Karpas-422 (cell line): Measurements from ENCODE around the gene YTHDF1. TPM values are rescaled to one million over a fixed set of nuclear protein-coding genes. Genes with fewer than 3 reads are reported as not detected.

Source experiments
- DNase-seq: peaks from one replicate; pipeline ENCODE4 v3.0.0-alpha.2; 2015
- H2AFZ ChIP-seq: fragments of 200-600 bp; sonication (generic); 2 replicates; pipeline ENCODE4 v1.6.1; 2014; ENCODE audit warnings: antibody characterized with exemption, low read length, mixed read lengths
- H3K27ac ChIP-seq: fragments of 200-600 bp; sonication (generic); 2 replicates; pipeline ENCODE4 v1.5.1; 2014; ENCODE audit warnings: mild to moderate bottlenecking, low read length, moderate library complexity
- H3K27me3 ChIP-seq: fragments of 200-600 bp; sonication (generic); 2 replicates; pipeline ENCODE4 v1.6.1; 2014; ENCODE audit warnings: low read length, mixed read lengths
- H3K36me3 ChIP-seq: fragments of 200-600 bp; sonication (generic); 2 replicates; pipeline ENCODE4 v1.6.1; 2014; ENCODE audit warnings: low read length, mixed read lengths; ENCODE audit not compliant: insufficient read depth
- H3K4me1 ChIP-seq: fragments of 200-600 bp; sonication (generic); 2 replicates; pipeline ENCODE4 v1.6.1; 2014; ENCODE audit warnings: mild to moderate bottlenecking, low read length, mixed read lengths
- H3K4me2 ChIP-seq: fragments of 200-600 bp; sonication (generic); 2 replicates; pipeline ENCODE4 v1.6.1; 2014; ENCODE audit warnings: low read length, low read depth, mild to moderate bottlenecking; ENCODE audit not compliant: poor library complexity, severe bottlenecking
- H3K4me3 ChIP-seq: fragments of 200-600 bp; sonication (generic); 2 replicates; pipeline ENCODE4 v1.5.1; 2014; ENCODE audit warnings: mild to moderate bottlenecking, antibody characterized with exemption, low read length, mixed read lengths
- H3K79me2 ChIP-seq: fragments of 200-600 bp; sonication (generic); 2 replicates; pipeline ENCODE4 v1.6.1; 2014; ENCODE audit warnings: mild to moderate bottlenecking, low read length, mixed read lengths
- H3K9ac ChIP-seq: fragments of 200-600 bp; sonication (generic); 2 replicates; pipeline ENCODE4 v1.6.0; 2014; ENCODE audit warnings: low read length
- H3K9me2 ChIP-seq: fragments of 200-600 bp; sonication (generic), shearing (Covaris generic); replicated peaks from 2 replicates; pipeline ENCODE4 v1.6.0; 2014; ENCODE audit warnings: mild to moderate bottlenecking, low read length, moderate library complexity; ENCODE audit not compliant: insufficient read depth
- H3K9me3 ChIP-seq: fragments of 300-700, 200-600 bp; sonication (generic); 2 replicates; pipeline ENCODE4 v1.6.1; 2014; ENCODE audit warnings: low read length, mixed read lengths
- H4K20me1 ChIP-seq: fragments of 200-600 bp; sonication (generic); 2 replicates; pipeline ENCODE4 v1.6.1; 2014; ENCODE audit warnings: mild to moderate bottlenecking, antibody characterized with exemption, low read length, low read depth; ENCODE audit not compliant: insufficient read depth
- total RNA-seq: library from RNA; depleted of rRNA; stranded (reverse); fragments of >200 nt; shearing (Covaris generic); gene quantifications from 2 replicates; pipeline ENCODE4 v1.2.3, GENCODE V29; 2014; ENCODE audit warnings: low replicate concordance

The YTHDF1 gene
- total RNA-seq, 1 experiment from 2014 or later = 24.1 TPM

DNA sequence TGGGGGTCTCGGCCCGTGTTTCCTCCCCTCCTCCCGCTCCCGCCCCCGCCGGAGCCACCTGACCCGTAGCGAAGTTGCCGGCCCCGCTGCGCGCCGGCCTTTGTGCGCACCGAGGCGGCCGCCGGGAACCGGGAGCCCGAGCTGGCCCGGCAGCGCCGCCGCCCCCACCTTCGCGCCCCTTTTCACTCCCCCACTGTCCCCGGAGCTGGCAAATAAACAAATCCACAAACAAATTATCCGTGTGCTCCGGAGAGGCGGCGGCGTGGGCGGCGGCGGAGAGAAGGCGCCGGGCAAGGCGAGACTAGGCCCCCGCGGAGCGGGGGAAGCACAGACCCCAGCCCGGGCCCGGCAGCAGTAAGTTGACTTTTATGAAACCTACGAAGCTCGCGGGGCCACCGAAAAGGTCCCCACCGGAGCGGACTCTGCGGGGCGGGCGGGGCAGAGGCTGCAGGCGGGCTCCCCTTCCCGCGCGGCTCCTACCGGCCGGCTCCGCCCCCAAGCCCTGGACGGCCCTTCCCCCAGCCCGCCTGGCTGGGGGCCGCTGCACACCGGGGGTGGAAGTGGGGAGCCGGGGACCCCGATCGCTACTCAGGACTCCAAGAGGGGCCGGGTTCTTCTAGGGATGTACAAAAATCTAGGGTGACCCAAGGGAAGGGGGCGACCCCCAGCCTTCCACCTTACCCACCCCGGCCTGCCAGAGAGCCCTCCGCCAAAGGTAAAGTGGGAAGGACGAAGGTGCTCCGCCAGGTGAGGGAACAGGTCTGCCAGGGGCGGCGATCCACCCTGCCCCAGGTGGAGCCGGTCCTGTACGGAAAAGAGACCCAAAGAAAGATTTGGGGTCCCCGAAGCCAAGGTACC, 40.7 kb downstream of the YTHDF1 start:
- no peak overlapping the region for H2AFZ ChIP-seq
- H3K4me2 ChIP-seq = peak overlapping the region; percentile 32
- H3K27ac ChIP-seq = no peak overlapping the region

DNA sequence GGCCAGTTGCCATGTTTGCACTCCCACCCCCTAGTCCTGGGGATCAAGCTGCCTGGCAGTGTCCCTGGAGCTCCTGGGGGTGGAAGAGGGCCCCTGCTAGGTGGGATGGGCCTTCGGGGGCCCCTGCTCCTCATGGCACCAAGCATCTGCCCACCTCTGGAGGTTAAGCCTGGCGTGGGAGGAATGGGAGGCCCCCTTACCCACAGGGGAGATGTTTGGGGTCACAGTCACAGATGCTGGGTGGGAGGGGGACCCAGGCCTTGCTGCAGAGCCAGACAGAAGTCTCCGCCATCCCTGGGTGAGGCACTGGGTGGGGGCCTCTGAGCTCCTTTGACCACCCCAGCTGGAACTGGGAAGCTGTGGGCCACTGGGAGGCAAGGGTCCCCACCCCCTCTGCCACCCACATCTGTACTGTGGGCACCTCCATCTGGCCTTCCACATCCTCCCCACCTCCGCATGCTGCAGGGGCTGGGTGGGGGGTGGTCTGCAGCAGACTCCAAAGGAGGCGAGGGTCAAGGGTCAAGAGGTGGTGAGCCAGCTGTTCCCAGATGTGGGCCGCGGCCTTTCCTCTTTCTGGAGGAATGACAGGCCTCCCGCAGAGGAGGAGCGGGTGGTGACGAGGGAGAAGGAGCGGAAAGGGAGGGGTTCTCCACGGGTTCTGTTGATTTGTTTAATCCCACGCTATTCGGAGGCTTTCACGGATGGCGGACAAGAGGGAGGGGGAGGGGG, 41.5 kb downstream of the YTHDF1 start:
- Histone ChIP-seq H3K27me3 (no peaks in the 10 kb centered on the region), H2AFZ (no peak overlapping the region), H3K79me2 (no peaks in the 10 kb centered on the region), H4K20me1 (peaks cover 13% of the 10 kb centered on the region; the same call in 1 of the 2 replicates), H3K9me2 (no peaks in the 10 kb centered on the region), H3K36me3 (no peaks in the 10 kb centered on the region), H3K9me3 (no peaks in the 10 kb centered on the region), H3K4me3 (no peak overlapping the region), H3K4me2 (no peak overlapping the region), H3K9ac (no peak overlapping the region), H3K4me1 (peaks cover 4% of the 10 kb centered on the region), H3K27ac (no peak overlapping the region)
- DNase-seq = no peak

More for the DNA sequence above, 40.7 kb downstream of the YTHDF1 start:
- DNase-seq = no peak
- Histone ChIP-seq H3K36me3 (no peaks in the 10 kb centered on the region), H4K20me1 (peaks cover 15% of the 10 kb centered on the region; the same call in 1 of the 2 replicates), H3K4me3 (no peak overlapping the region), H3K27me3 (no peaks in the 10 kb centered on the region), H3K9me2 (no peaks in the 10 kb centered on the region), H3K9ac (no peak overlapping the region), H3K79me2 (no peaks in the 10 kb centered on the region), H3K4me1 (peaks cover 6% of the 10 kb centered on the region), H3K9me3 (no peaks in the 10 kb centered on the region)

DNA sequence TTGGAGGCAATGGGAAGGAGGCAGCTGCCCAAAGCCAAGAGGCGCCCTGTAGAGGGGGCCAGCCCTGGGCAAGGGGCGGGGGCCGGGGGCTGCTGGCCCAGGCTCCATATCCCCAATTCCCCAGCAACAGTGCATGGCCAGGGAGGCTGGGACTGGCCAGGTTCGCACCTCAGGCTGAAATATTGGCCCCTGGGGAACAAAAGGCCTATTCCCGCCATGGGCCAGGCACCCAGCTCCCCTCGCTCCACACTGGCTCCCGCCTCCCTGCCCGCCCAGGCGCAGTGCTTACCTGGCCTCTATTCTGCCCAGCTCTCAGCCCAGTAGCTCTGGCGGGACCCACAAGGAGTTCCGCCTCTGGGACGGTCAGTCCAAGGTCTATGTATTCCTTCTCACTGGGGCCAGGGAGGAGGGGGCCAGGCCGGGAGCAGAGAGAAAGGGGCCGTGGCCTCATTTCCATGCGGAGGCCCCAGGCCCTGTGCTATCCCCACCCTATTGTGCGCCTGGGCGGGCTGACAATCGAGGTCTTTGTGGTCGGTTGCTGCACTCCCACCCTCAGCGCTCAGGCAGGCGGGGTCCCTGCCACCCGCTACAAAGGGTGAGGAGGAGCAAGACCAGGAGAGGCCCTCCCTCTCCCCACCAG, 42.3 kb downstream of the YTHDF1 start:
- Histone ChIP-seq H3K4me2 (no peak overlapping the region), H3K9me2 (no peaks in the 10 kb centered on the region), H2AFZ (no peak overlapping the region), H3K9ac (no peak overlapping the region), H3K36me3 (no peaks in the 10 kb centered on the region), H3K27me3 (no peaks in the 10 kb centered on the region), H3K79me2 (no peaks in the 10 kb centered on the region), H3K9me3 (no peaks in the 10 kb centered on the region), H4K20me1 (peaks cover 11% of the 10 kb centered on the region; the same call in 1 of the 2 replicates), H3K4me1 (no peaks in the 10 kb centered on the region), H3K4me3 (no peak overlapping the region), H3K27ac (no peak overlapping the region)
- DNase-seq = no peak

DNA sequence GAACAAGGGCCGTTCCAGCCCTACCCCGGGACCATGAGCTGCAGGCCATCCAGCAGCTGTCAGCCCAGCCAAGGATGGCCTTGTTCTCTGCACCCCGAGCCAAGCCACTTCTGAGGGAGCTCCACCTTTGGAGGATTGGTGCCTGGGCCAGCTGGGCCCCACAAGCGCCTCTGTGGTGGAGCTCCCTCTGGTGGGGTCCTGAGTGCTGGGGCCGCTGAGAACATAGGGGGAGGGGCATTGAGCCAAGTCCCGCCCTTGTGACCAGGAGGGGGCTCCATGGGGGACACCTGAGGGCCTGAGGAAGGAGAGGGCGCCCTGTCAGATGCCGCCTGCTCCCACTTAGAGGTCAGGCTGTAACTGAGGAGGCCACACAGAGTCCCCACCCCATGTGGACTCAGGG, 43.2 kb downstream of the YTHDF1 start:
- no peaks in the 10 kb centered on the region for H3K9me2 ChIP-seq
- H3K27me3 ChIP-seq = no peaks in the 10 kb centered on the region

DNA sequence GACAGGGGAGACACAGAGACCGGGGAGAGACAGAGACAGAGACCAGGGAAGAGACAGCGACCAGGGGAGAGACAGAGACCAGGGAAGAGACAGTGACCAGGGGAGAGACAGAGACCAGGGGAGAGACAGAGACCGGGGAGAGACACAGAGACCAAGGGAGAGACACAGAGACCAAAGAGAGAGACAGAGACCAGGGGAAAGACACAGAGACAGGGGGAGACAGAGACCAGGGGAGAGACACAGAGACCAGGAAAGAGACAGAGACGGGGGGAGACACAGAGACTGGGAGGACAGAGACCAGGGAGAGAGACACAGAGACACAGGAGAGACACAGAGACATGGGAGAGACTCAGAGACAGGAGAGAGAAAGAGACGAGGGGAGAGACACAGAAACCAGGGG, 43.9 kb downstream of the YTHDF1 start:
- no peaks in the 10 kb centered on the region for H3K79me2 ChIP-seq
- H2AFZ ChIP-seq = no peak overlapping the region
- H3K9me3 ChIP-seq = no peaks in the 10 kb centered on the region
- no peak overlapping the region for H3K27ac ChIP-seq
- no peaks in the 10 kb centered on the region for H3K4me1 ChIP-seq
- DNase-seq = no peak
- H3K9ac ChIP-seq = no peak overlapping the region
- H3K4me3 ChIP-seq = no peak overlapping the region
- H3K27me3 ChIP-seq = no peaks in the 10 kb centered on the region
- H3K9me2 ChIP-seq = no peaks in the 10 kb centered on the region
- no peak overlapping the region for H3K4me2 ChIP-seq
- H4K20me1 ChIP-seq = peaks cover 11% of the 10 kb centered on the region; the same call in 1 of the 2 replicates
- H3K36me3 ChIP-seq = no peaks in the 10 kb centered on the region

More for the DNA sequence above, 43.2 kb downstream of the YTHDF1 start:
- no peaks in the 10 kb centered on the region for H3K79me2 ChIP-seq
- no peak overlapping the region for H2AFZ ChIP-seq
- H3K9ac ChIP-seq = no peak overlapping the region
- no peak overlapping the region for H3K4me2 ChIP-seq
- no peaks in the 10 kb centered on the region for H3K36me3 ChIP-seq
- H3K9me3 ChIP-seq = no peaks in the 10 kb centered on the region
- peak; percentile 86 for DNase-seq
- no peaks in the 10 kb centered on the region for H3K4me1 ChIP-seq
- H4K20me1 ChIP-seq = peaks cover 11% of the 10 kb centered on the region; the same call in 1 of the 2 replicates
- no peak overlapping the region for H3K27ac ChIP-seq
- no peak overlapping the region for H3K4me3 ChIP-seq

DNA sequence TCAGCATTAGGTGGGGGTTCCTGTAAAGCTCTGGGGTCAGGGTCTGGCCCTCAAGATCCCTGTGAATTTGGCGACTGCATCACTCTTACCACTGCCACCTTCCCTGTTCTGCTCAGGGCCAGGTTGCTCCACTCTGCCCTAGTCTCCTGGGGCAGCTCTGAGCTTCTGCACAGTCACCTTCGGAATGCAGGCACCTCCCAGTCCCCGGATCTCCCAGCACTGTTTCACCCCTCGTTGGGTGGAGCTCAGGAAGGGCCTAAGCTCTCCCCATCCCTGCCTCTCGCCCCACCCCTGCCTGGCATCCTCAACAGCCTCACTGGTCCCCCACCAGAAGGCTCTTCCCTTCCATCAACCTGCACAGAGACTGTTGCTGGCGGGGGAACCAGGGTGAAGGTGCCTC, 46.2 kb downstream of the YTHDF1 start:
- Histone ChIP-seq H3K9me3 (no peaks in the 10 kb centered on the region), H3K4me1 (no peaks in the 10 kb centered on the region), H3K27me3 (no peaks in the 10 kb centered on the region), H3K9me2 (no peaks in the 10 kb centered on the region), H2AFZ (no peak overlapping the region), H3K27ac (no peak overlapping the region), H3K79me2 (no peaks in the 10 kb centered on the region), H3K9ac (no peak overlapping the region), H3K4me3 (no peak overlapping the region), H3K36me3 (no peaks in the 10 kb centered on the region), H4K20me1 (peaks cover 11% of the 10 kb centered on the region; the same call in 1 of the 2 replicates), H3K4me2 (no peak overlapping the region)
- no peak for DNase-seq

DNA sequence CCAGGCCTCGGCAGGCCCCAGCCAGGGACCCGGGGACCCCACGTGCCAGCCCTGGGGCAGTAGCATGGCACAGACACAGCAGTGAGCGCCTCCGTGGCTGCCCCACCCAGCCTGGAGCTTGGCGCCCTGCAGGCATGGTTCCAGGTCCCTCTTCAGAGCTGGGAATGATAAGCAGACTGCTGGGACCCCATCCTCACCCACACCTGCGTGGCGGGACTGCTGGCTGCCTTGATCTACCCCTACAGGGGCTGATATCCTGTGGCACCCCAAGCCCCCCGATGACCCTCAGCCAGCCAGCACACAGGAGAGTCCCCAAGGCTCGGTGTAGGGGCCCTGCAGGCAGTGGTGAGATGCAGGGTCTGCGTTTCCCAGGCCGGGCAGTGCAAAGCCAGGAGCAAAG, 47.1 kb downstream of the YTHDF1 start:
- Histone ChIP-seq H3K9me3 (no peaks in the 10 kb centered on the region), H4K20me1 (peaks cover 11% of the 10 kb centered on the region; the same call in 1 of the 2 replicates), H3K36me3 (no peaks in the 10 kb centered on the region), H2AFZ (no peak overlapping the region), H3K79me2 (no peaks in the 10 kb centered on the region), H3K27me3 (no peaks in the 10 kb centered on the region), H3K27ac (no peak overlapping the region), H3K4me1 (no peaks in the 10 kb centered on the region), H3K9me2 (no peaks in the 10 kb centered on the region), H3K9ac (no peak overlapping the region), H3K4me3 (no peak overlapping the region), H3K4me2 (no peak overlapping the region)
- DNase-seq = no peak
